GM13977 (cell line): ENCODE results near the gene STRA8.

Experiments
- DNase-seq: peaks from one replicate; pipeline ENCODE4 v3.0.0; 2012; ENCODE audit warnings: low spot score
- CTCF ChIP-seq: IDR thresholded peaks from 2 replicates; pipeline ENCODE4 v1.5.1; 2012; ENCODE audit warnings: mild to moderate bottlenecking, control low read depth; ENCODE audit not compliant: insufficient read depth; ENCODE audit errors: extremely low read depth, missing control alignments
- in situ Hi-C: fragments of 300-500 bp; cut with MboI; formaldehyde crosslinking; loops from one replicate; pipeline ENCODE4 v1.12.0; 2022; ENCODE audit warnings: low sequenced_read_pairs, low pct_unique_long_range_greater_than_20kb, mixed read lengths, inconsistent platforms; ENCODE audit not compliant: unreplicated experiment

STRA8 gene

GRCh38 chr7:135242096-135242684 is 8.6 kb downstream of the STRA8 start:
- in situ Hi-C loops: no loop called here
- DNase-seq: no peak
- no peak for TF ChIP-seq CTCF

GRCh38 chr7:135245226-135246190 is 11.9 kb downstream of the STRA8 start:
- in situ Hi-C loops: no loop called here

GRCh38 chr7:135246191-135246825 is 12.7 kb downstream of the STRA8 start:
- in situ Hi-C loops: no loop called here
- no peak for DNase-seq
- no peak for TF ChIP-seq CTCF

More at GRCh38 chr7:135245226-135246190, 11.9 kb downstream of the STRA8 start:
- TF ChIP-seq CTCF: no peak
- no peak for DNase-seq

- in situ Hi-C loops: no loop called here
- no peak for DNase-seq
- TF ChIP-seq CTCF: no peak
Observed at GRCh38 chr7:135247746-135248471, 14.3 kb downstream of the STRA8 start.

GRCh38 chr7:135248546-135248945 is 14.9 kb downstream of the STRA8 start:
- in situ Hi-C loops: no loop called here
- TF ChIP-seq CTCF: no peak
- no peak for DNase-seq
